Measurements from ENCODE around the gene ATXN7L2.

DNA sequence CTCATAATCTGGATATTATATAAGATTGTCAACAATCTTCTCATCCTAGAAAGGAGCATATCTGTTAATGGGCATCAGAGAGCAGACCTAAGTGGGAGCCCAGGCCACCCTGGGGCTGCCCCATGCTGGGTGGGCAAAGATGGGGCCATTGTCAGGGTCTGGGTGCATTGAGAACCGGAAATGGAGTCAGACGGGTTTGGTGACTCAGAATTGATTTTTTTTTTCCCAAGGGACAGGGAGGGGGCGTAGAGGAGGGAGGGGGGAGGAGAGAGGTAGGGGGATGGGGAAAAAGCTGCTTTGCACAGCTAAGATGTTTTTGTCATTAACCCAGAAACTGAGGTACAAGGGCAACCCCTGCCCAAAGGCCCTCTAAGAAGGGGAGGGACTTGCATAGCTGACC lies 1.3 kb downstream of the ATXN7L2 start:
- TF ChIP-seq EZH2phosphoT487 (IDR thresholded peaks at IDR 0.05; ENCODE audit: low read depth, severe bottlenecking, unreplicated experiment): no peak
- TF ChIP-seq, protein P1, sequence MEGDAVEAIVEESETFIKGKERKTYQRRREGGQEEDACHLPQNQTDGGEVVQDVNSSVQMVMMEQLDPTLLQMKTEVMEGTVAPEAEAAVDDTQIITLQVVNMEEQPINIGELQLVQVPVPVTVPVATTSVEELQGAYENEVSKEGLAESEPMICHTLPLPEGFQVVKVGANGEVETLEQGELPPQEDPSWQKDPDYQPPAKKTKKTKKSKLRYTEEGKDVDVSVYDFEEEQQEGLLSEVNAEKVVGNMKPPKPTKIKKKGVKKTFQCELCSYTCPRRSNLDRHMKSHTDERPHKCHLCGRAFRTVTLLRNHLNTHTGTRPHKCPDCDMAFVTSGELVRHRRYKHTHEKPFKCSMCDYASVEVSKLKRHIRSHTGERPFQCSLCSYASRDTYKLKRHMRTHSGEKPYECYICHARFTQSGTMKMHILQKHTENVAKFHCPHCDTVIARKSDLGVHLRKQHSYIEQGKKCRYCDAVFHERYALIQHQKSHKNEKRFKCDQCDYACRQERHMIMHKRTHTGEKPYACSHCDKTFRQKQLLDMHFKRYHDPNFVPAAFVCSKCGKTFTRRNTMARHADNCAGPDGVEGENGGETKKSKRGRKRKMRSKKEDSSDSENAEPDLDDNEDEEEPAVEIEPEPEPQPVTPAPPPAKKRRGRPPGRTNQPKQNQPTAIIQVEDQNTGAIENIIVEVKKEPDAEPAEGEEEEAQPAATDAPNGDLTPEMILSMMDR (IDR thresholded peaks at IDR 0.05; ENCODE audit: poor library complexity): no peak
- no peak for TF ChIP-seq EZH2 (IDR thresholded peaks at IDR 0.05; ENCODE audit: borderline replicate concordance)

Measured in hepatocyte (in vitro differentiated cells).